ENCODE measurements around the gene SLC23A2.

GRCh38 chr20:4846821-4847220, 154.5 kb downstream of the SLC23A2 start:
- TF ChIP-seq CTCF (IDR thresholded peaks at IDR 0.05) (no peak), POLR2A (IDR thresholded peaks at IDR 0.05) (no peak)

All from sigmoid colon (tissue), 3 donors.